Subcutaneous adipose tissue (tissue), 4 donors: Measurements from ENCODE around the gene IGFBP7. TPM values are rescaled to one million over a fixed set of nuclear protein-coding genes. Genes with fewer than 3 reads are reported as not detected.

ENCODE experiments used
- total RNA-seq, 4 donors: library from RNA; depleted of rRNA; stranded (reverse); fragments of >200 nt; gene quantifications; one replicate each; pipeline ENCODE4 v1.1.0, GENCODE V29; 2016
- TF ChIP-seq, protein P1 (sequence below): fragments of 450-650 bp; IDR thresholded peaks from one replicate; pipeline ENCODE4 v1.5.1; 2016; ENCODE audit warnings: low read depth, mild to moderate bottlenecking, control low read depth, antibody characterized with exemption, moderate library complexity

IGFBP7 gene
- total RNA-seq, 4 donors from 2014 or later = 297 to 713 (median 515) TPM

DNA sequence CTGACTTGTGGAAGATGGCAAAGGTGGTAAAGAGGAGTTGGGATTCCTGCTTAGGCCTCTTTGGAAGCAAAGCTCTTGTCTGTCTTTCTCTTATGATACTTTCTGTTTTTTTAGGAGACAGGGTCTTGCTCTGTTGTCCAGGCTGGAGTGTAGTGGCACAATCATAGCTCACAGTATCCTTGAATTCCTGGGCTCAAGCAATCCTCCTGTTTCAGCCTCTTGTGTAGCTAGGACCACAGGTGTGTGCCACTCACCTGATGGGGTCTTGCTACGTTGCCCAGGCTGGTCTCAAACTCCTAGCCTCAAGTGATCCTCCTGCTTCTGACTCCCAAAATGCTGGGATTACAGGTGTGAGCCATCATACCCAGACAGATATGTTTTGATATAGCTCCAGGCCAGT lies 19.3 kb upstream of the IGFBP7 start:
- TF ChIP-seq, protein P1, sequence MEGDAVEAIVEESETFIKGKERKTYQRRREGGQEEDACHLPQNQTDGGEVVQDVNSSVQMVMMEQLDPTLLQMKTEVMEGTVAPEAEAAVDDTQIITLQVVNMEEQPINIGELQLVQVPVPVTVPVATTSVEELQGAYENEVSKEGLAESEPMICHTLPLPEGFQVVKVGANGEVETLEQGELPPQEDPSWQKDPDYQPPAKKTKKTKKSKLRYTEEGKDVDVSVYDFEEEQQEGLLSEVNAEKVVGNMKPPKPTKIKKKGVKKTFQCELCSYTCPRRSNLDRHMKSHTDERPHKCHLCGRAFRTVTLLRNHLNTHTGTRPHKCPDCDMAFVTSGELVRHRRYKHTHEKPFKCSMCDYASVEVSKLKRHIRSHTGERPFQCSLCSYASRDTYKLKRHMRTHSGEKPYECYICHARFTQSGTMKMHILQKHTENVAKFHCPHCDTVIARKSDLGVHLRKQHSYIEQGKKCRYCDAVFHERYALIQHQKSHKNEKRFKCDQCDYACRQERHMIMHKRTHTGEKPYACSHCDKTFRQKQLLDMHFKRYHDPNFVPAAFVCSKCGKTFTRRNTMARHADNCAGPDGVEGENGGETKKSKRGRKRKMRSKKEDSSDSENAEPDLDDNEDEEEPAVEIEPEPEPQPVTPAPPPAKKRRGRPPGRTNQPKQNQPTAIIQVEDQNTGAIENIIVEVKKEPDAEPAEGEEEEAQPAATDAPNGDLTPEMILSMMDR = no peak

DNA sequence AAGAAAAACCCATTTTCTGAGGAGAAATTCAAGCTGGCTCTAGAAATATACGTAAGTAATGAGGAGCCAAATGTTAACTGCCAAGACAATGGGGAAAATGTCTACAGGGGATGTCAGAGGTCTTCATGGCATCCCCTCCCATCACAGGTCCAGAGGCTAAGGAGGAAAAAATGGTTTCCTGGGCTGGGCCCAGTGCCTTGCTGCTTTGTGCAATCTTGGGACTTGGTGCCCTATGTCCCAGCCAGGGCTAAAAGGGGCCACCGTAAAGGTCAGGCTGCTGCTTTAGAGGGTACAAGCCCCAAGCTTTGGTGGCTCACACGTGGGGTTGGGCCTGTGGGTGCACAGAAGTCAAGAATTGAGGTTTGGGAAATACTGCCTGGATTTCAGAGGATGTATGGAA lies 17.2 kb upstream of the IGFBP7 start:
- TF ChIP-seq, protein P1 = no peak

DNA sequence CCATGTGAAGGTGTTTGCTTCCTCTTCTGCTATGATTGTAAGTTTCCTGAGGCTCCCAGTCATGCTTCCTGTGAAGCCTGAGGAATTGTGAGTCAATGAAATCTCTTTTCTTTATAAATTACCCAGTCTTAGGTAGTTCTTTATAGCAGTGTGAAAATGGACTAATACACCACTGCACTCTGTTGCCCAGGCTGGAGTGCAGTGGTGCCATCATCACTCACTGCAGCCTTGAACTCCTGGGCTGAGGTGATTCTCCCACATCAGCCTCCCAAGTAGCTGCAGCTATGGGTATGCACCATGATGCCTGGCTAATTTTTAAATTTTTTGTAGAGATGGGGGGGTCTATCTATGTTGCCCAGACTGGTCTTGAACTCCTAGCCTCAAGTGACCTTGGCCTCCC lies 15.8 kb upstream of the IGFBP7 start:
- TF ChIP-seq, protein P1 = no peak

DNA sequence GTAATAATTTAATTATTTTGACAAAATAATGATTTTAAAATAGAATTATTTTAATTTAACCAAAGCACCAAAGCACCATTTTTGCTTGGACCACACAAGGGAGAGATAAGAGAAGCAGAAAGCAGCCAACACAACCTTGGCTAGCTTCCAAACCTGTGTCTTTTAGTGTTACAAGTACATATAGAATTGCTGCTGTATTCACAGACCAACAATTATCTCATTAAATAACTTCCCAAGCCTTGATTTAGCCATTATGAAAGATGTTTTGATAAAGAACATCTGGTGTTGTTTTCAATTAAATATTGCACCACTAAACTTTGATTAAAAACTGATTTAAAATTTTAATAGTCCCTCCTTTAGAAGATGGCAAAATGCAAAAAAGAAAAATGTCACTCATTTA lies 14.0 kb upstream of the IGFBP7 start:
- TF ChIP-seq, protein P1 = no peak

DNA sequence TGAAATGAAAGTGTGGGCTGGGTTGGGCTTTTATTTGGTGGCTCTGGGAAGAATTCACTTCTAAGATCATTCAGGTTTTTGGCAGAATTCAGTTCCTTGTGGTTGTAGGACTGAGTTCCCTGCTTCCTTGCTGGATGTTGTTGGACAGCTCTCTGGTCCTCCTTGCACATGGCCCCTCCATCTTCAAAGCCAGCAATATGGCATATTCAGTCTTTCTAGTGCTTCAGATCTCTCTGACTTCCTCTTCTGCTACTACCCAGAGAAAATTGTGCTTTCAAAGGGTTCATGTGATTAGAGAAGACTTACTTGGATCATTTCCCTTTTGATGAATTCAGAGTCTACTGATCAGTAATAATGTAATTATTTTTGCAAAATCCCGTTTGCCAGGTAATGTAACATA lies 12.8 kb upstream of the IGFBP7 start:
- TF ChIP-seq, protein P1 = no peak

DNA sequence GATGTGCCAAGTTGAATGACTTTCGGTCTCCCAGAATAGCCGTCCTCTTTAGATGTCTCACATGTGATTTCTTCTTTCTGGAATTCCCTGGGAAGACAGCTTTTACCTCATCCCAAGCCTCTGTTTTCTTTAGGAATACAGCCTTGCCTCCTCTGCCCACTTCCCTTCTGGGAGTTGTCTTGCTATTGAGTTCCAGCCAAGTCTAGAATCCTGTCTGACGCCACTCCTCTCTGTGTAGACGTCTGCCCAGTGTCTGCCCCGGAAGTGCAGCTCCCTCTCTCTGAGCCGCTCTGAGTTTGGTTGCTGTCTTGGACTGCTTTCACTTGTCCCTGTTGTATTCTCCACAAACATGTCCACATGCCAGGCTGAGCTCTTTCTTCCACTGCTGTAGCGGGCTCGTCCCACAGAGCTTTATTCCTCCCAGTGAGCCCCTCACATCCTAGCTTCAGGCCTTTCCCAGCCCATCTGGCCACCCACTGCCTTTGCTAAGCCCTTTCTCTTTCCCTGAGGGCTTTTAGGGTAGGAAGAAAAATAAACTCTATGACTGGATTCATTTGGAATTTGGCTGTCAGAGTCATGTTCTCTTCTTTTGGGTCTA lies 9.0 kb upstream of the IGFBP7 start:
- TF ChIP-seq, protein P1 = no peak

DNA sequence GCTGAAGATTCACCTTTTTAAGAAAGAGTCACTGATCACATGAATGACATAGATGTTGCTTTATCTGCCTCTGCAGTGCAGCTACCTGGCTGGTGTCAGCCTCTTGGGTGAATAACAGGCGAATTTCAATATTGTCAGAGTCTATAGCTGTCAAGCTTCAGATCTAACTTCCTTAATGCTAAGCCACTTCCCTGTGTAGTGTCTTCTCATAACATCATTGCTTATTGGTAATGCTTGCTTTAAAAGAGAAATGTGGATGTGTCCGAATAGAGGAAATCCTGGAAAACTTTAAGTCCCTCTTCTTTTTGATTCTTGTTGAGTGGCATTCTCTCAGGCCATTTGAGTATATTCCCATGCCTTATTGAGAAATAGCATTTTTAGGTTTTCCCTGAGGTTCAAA lies 7.3 kb upstream of the IGFBP7 start:
- TF ChIP-seq, protein P1 = no peak
